Panc1 (cell line): ENCODE results near the gene FASTKD1.

Source experiments
- POLR2AphosphoS5 ChIP-seq: IDR thresholded peaks from 2 replicates; pipeline ENCODE4 v1.6.1; 2012; ENCODE audit warnings: mild to moderate bottlenecking, low read depth, low read length, moderate library complexity
- SIN3A ChIP-seq: IDR thresholded peaks from 2 replicates; pipeline ENCODE4 v1.6.1; 2012; ENCODE audit warnings: low read depth, mild to moderate bottlenecking, low read length, moderate library complexity, borderline replicate concordance; ENCODE audit not compliant: insufficient read depth
- TF ChIP-seq, protein P1 (sequence below): fragments of 450-650 bp; IDR thresholded peaks from 2 replicates; pipeline ENCODE4 v1.5.1; 2017; ENCODE audit warnings: mild to moderate bottlenecking

DNA sequence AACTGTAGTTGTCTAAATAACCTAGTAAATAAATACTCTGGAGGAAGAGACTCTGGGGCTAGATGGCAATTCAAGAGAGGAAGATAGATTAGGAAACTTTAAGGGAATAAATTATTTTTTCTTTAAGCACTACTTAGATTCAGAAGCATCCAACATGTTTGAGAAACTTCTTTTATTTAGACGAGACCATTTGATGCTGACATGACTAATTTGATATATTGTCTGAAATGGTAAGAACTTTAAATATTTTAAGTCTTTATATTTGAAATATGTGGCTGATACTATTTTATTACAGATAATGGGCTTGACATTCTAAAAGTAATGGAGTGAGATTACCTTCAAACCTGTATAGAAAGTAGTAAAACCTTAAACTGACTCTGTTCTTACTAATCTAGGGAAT lies 46.8 kb upstream of the FASTKD1 start:
- TF ChIP-seq, protein P1, sequence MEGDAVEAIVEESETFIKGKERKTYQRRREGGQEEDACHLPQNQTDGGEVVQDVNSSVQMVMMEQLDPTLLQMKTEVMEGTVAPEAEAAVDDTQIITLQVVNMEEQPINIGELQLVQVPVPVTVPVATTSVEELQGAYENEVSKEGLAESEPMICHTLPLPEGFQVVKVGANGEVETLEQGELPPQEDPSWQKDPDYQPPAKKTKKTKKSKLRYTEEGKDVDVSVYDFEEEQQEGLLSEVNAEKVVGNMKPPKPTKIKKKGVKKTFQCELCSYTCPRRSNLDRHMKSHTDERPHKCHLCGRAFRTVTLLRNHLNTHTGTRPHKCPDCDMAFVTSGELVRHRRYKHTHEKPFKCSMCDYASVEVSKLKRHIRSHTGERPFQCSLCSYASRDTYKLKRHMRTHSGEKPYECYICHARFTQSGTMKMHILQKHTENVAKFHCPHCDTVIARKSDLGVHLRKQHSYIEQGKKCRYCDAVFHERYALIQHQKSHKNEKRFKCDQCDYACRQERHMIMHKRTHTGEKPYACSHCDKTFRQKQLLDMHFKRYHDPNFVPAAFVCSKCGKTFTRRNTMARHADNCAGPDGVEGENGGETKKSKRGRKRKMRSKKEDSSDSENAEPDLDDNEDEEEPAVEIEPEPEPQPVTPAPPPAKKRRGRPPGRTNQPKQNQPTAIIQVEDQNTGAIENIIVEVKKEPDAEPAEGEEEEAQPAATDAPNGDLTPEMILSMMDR: no peak
- TF ChIP-seq POLR2AphosphoS5 (no peak), SIN3A (no peak)
